ENCODE data around the gene RNF112. TPM values are rescaled to one million over a fixed set of nuclear protein-coding genes. Genes with fewer than 3 reads are reported as not detected.
"Not testable (repeated sequence)": the region's sequence is repeated elsewhere in the genome, so short reads cannot be mapped to it uniquely, and the experiment has no call there.

RNF112 gene
- total RNA-seq, 2 experiments from 2014 or later, result 1.4 to 1.5 TPM

GRCh38 chr17:19442731-19443130, 31.7 kb downstream of the RNF112 start:
- H3K4me3 Mint-ChIP-seq, result no peak overlapping the region
- H3K4me1 ChIP-seq (ENCODE audit: insufficient read depth, low read length), result no peaks in the 10 kb centered on the region
- no peaks in the 10 kb centered on the region for H3K9me3 Mint-ChIP-seq
- ChIA-PET POLR2A (interaction anchor here (1.4 kb wide), 1 partner anchor 80 kb away, joined by 5 read pairs; the partner anchor contains the start of gene B9D1), CTCF (interaction anchor here (1.4 kb wide), 1 partner anchor 80 kb away, joined by 8 read pairs; the partner anchor contains the start of gene B9D1)
- no peak overlapping the region for H3K4me3 ChIP-seq (ENCODE audit: low read length)
- no peak overlapping the region for H3K27ac Mint-ChIP-seq
- H3K27ac ChIP-seq (ENCODE audit: low read depth in 1 of 2, low read length in 2 of 2), result no peak overlapping the region
- no peaks in the 10 kb centered on the region for H3K36me3 ChIP-seq (ENCODE audit: insufficient read depth, low read length)
- no peaks in the 10 kb centered on the region for H3K4me1 Mint-ChIP-seq (ENCODE audit: low read depth)
- peaks cover 0 to 9% of the 10 kb centered on the region in 2 experiments for H3K9me3 ChIP-seq (ENCODE audit: control insufficient read depth in 1 of 2, insufficient read depth in 1 of 2, low read length in 2 of 2)
- no peaks in the 10 kb centered on the region for H3K36me3 Mint-ChIP-seq (ENCODE audit: low read depth)
- DNase-seq, result no peak
- peaks cover 14% of the 10 kb centered on the region for H3K27me3 Mint-ChIP-seq
- intact Hi-C loops (cut with DNase I, micrococcal nuclease), result no loop called here
- no peak for TF ChIP-seq CTCF (IDR thresholded peaks at IDR 0.05)
- no peak for ATAC-seq (ENCODE audit: poor library complexity)
- no peaks in the 10 kb centered on the region for H3K27me3 ChIP-seq (ENCODE audit: control insufficient read depth in 1 of 2, insufficient read depth in 2 of 2, low read length in 2 of 2)

GRCh38 chr17:19443148-19443547, 32.1 kb downstream of the RNF112 start:
- Mint-ChIP-seq H3K27ac (no peak overlapping the region), H3K9me3 (no peaks in the 10 kb centered on the region), H3K4me3 (no peak overlapping the region), H3K4me1 (ENCODE audit: low read depth) (no peaks in the 10 kb centered on the region), H3K36me3 (ENCODE audit: low read depth) (no peaks in the 10 kb centered on the region), H3K27me3 (peaks cover 14% of the 10 kb centered on the region)
- H3K9me3 ChIP-seq (ENCODE audit: control insufficient read depth in 1 of 2, insufficient read depth in 1 of 2, low read length in 2 of 2), result peaks cover 0 to 9% of the 10 kb centered on the region in 2 experiments
- ChIA-PET POLR2A (interaction anchor here (1.4 kb wide), 1 partner anchor 80 kb away, joined by 5 read pairs; the partner anchor contains the start of gene B9D1), CTCF (interaction anchor here (1.4 kb wide), 1 partner anchor 80 kb away, joined by 8 read pairs; the partner anchor contains the start of gene B9D1)
- DNase-seq (no peak), ATAC-seq (ENCODE audit: poor library complexity) (no peak)
- no peaks in the 10 kb centered on the region for H3K36me3 ChIP-seq (ENCODE audit: insufficient read depth, low read length)
- no peaks in the 10 kb centered on the region for H3K27me3 ChIP-seq (ENCODE audit: control insufficient read depth in 1 of 2, insufficient read depth in 2 of 2, low read length in 2 of 2)
- H3K4me1 ChIP-seq (ENCODE audit: insufficient read depth, low read length), result no peaks in the 10 kb centered on the region
- intact Hi-C loops (cut with DNase I, micrococcal nuclease), result no loop called here
- no peak overlapping the region for H3K27ac ChIP-seq (ENCODE audit: low read depth in 1 of 2, low read length in 2 of 2)
- TF ChIP-seq CTCF (IDR thresholded peaks at IDR 0.05), result no peak
- H3K4me3 ChIP-seq (ENCODE audit: low read length), result no peak overlapping the region

- intact Hi-C loops (cut with DNase I, micrococcal nuclease), result loop anchor here in 1 of 2 experiments (5.0 kb wide), 1 partner anchor 68 kb away; the partner anchor contains the start of gene MAPK7
- H3K27me3 Mint-ChIP-seq, result peaks cover 25% of the 10 kb centered on the region
- ChIA-PET CTCF (interaction anchor here (1.1 to 2.0 kb wide), 2 partner anchors 82 to 107 kb away, joined by 3 to 11 read pairs; partner anchors contain the start of gene B9D1), POLR2A (no interaction called here)
- H3K9me3 Mint-ChIP-seq, result no peaks in the 10 kb centered on the region
- Histone ChIP-seq H3K4me1 (ENCODE audit: insufficient read depth, low read length) (no peaks in the 10 kb centered on the region), H3K27ac (ENCODE audit: low read depth in 1 of 2, low read length in 2 of 2) (no peak overlapping the region), H3K27me3 (ENCODE audit: control insufficient read depth in 1 of 2, insufficient read depth in 2 of 2, low read length in 2 of 2) (no peaks in the 10 kb centered on the region), H3K4me3 (ENCODE audit: low read length) (no peak overlapping the region), H3K36me3 (ENCODE audit: insufficient read depth, low read length) (no peaks in the 10 kb centered on the region), H3K9me3 (ENCODE audit: control insufficient read depth in 1 of 2, insufficient read depth in 1 of 2, low read length in 2 of 2) (peaks cover 0 to 9% of the 10 kb centered on the region in 2 experiments)
- DNase-seq (no peak), ATAC-seq (ENCODE audit: poor library complexity) (no peak)
- H3K4me3 Mint-ChIP-seq, result no peak overlapping the region
- H3K4me1 Mint-ChIP-seq (ENCODE audit: low read depth), result no peaks in the 10 kb centered on the region
- H3K27ac Mint-ChIP-seq, result no peak overlapping the region
- H3K36me3 Mint-ChIP-seq (ENCODE audit: low read depth), result no peaks in the 10 kb centered on the region
- TF ChIP-seq CTCF (IDR thresholded peaks at IDR 0.05), result no peak
These were observed 34.1 kb downstream of the RNF112 start for GRCh38 chr17:19445105-19445504.

GRCh38 chr17:19446577-19446976, 35.5 kb downstream of the RNF112 start:
- peaks cover 25% of the 10 kb centered on the region for H3K27me3 Mint-ChIP-seq
- ChIA-PET POLR2A (interaction anchor here (2.5 kb wide), 1 partner anchor 84 kb away, joined by 10 read pairs; the partner anchor contains the start of gene B9D1), CTCF (interaction anchor here (0.6 to 2.5 kb wide), 8 partner anchors 9 to 109 kb away, joined by 3 to 49 read pairs (median 4); partner anchors contain the start of gene B9D1)
- H3K36me3 Mint-ChIP-seq (ENCODE audit: low read depth); H3K9me3 ChIP-seq (ENCODE audit: control insufficient read depth in 1 of 2, insufficient read depth in 1 of 2, low read length in 2 of 2); H3K9me3 Mint-ChIP-seq; H3K4me3 Mint-ChIP-seq; H3K27ac Mint-ChIP-seq; ATAC-seq (ENCODE audit: poor library complexity); H3K4me3 ChIP-seq (ENCODE audit: low read length); DNase-seq; H3K27me3 ChIP-seq (ENCODE audit: control insufficient read depth in 1 of 2, insufficient read depth in 2 of 2, low read length in 2 of 2); H3K27ac ChIP-seq (ENCODE audit: low read depth in 1 of 2, low read length in 2 of 2); H3K4me1 Mint-ChIP-seq (ENCODE audit: low read depth); H3K4me1 ChIP-seq (ENCODE audit: insufficient read depth, low read length); H3K36me3 ChIP-seq (ENCODE audit: insufficient read depth, low read length): not testable (repeated sequence)
- intact Hi-C loops (cut with DNase I, micrococcal nuclease), result loop anchor here in 1 of 2 experiments (5.0 kb wide), 1 partner anchor 69 kb away; the partner anchor contains the start of gene MAPK7
